Trophoblast cell (in vitro differentiated cells and primary cell): Measurements from ENCODE around the gene ERC1.

Experiments
- DNase-seq, 2 donors: peaks; one replicate each; pipeline ENCODE4 v3.0.0-alpha.2; 2016
- H2AFZ ChIP-seq: 2 replicates; pipeline ENCODE4 v1.6.1; 2013; ENCODE audit warnings: low read length, moderate library complexity, mild to moderate bottlenecking; ENCODE audit not compliant: insufficient read depth, poor library complexity
- H2AK5ac ChIP-seq: 2 replicates; pipeline ENCODE4 v1.6.1; 2013; ENCODE audit warnings: mild to moderate bottlenecking, low read length
- H2BK120ac ChIP-seq: 2 replicates; pipeline ENCODE4 v1.6.1; 2013; ENCODE audit warnings: low read length, mild to moderate bottlenecking, moderate library complexity; ENCODE audit not compliant: insufficient read depth, poor library complexity
- H2BK12ac ChIP-seq: 2 replicates; pipeline ENCODE4 v1.6.1; 2013; ENCODE audit warnings: mild to moderate bottlenecking, low read length, moderate library complexity
- H2BK5ac ChIP-seq: 2 replicates; pipeline ENCODE4 v1.6.1; 2013; ENCODE audit warnings: low read length, low read depth, moderate library complexity, mild to moderate bottlenecking; ENCODE audit not compliant: poor library complexity
- H3K14ac ChIP-seq: 2 replicates; pipeline ENCODE4 v1.6.1; 2013; ENCODE audit warnings: mild to moderate bottlenecking, low read length
- H3K18ac ChIP-seq: 2 replicates; pipeline ENCODE4 v1.6.1; 2013; ENCODE audit warnings: mild to moderate bottlenecking, low read length
- H3K23ac ChIP-seq: 2 replicates; pipeline ENCODE4 v1.6.1; 2013; ENCODE audit warnings: low read length
- H3K27ac ChIP-seq: 2 replicates; pipeline ENCODE4 v1.5.1; 2013; ENCODE audit warnings: low read depth, mild to moderate bottlenecking, inconsistent platforms, low read length, moderate library complexity
- H3K27me3 ChIP-seq: 2 replicates; pipeline ENCODE4 v1.6.1; 2013; ENCODE audit warnings: inconsistent platforms, mild to moderate bottlenecking, low read length, moderate library complexity; ENCODE audit not compliant: insufficient read depth
- H3K36me3 ChIP-seq, 2 experiments: 1 replicate in 1 of 2; 2 replicates in 1 of 2; pipeline ENCODE4 v1.6.1; 2013; ENCODE audit warnings: low read length in 2 of 2, mild to moderate bottlenecking in 2 of 2, moderate library complexity in 1 of 2; ENCODE audit not compliant: insufficient read depth in 2 of 2, control insufficient read depth in 1 of 2
- H3K4ac ChIP-seq: 2 replicates; pipeline ENCODE4 v1.6.1; 2013; ENCODE audit warnings: low read depth, mild to moderate bottlenecking, low read length, moderate library complexity
- H3K4me1 ChIP-seq, 2 experiments: 1 replicate in 1 of 2; 2 replicates in 1 of 2; pipeline ENCODE4 v1.6.1; 2013; ENCODE audit warnings: low read length in 2 of 2, mild to moderate bottlenecking in 2 of 2, moderate library complexity in 1 of 2; ENCODE audit not compliant: insufficient read depth in 2 of 2, control insufficient read depth in 1 of 2
- H3K4me2 ChIP-seq: 2 replicates; pipeline ENCODE4 v1.6.1; 2013; ENCODE audit warnings: inconsistent platforms, mild to moderate bottlenecking, low read length, moderate library complexity
- H3K4me3 ChIP-seq: 2 replicates; pipeline ENCODE4 v1.5.1; 2013; ENCODE audit warnings: mild to moderate bottlenecking, low read depth, low read length, inconsistent platforms
- H3K79me1 ChIP-seq: one replicate; pipeline ENCODE4 v1.6.1; 2013; ENCODE audit warnings: low read length
- H3K79me2 ChIP-seq: 2 replicates; pipeline ENCODE4 v1.6.1; 2013; ENCODE audit warnings: low read length, mild to moderate bottlenecking; ENCODE audit not compliant: control insufficient read depth, insufficient read depth, poor library complexity
- H3K9ac ChIP-seq: 2 replicates; pipeline ENCODE4 v1.6.1; 2013; ENCODE audit warnings: mild to moderate bottlenecking, low read length
- H3K9me3 ChIP-seq: 2 replicates; pipeline ENCODE4 v1.6.1; 2013; ENCODE audit warnings: low read depth, mild to moderate bottlenecking, control low read depth, inconsistent platforms, low read length; ENCODE audit not compliant: insufficient read depth
- H4K12ac ChIP-seq: 2 replicates; pipeline ENCODE4 v1.6.1; 2013; ENCODE audit warnings: low read depth, mild to moderate bottlenecking, low read length, moderate library complexity
- H4K8ac ChIP-seq: 2 replicates; pipeline ENCODE4 v1.6.1; 2013; ENCODE audit warnings: low read depth, mild to moderate bottlenecking, low read length, moderate library complexity
- H4K91ac ChIP-seq: one replicate; pipeline ENCODE4 v1.6.1; 2013; ENCODE audit warnings: low read depth, mild to moderate bottlenecking, low read length, moderate library complexity
- WGBS: extraction: QIAGEN DNeasy Blood & Tissue Kit; methylation state at CpG from one replicate; pipeline ENCODE4 v1.1.7; 2013; ENCODE audit warnings: missing lambda C conversion rate; ENCODE audit not compliant: insufficient read length, insufficient coverage; ENCODE audit errors: extremely low coverage; 5-methylcytosine and 5-hydroxymethylcytosine counted together

Gene ERC1

GRCh38 chr12:1436015-1436414, 445.0 kb downstream of the ERC1 start:
- no peak overlapping the region for H3K4me2 ChIP-seq
- H2BK5ac ChIP-seq: no peak overlapping the region
- H3K79me1 ChIP-seq: no peaks in the 10 kb centered on the region
- H3K9me3 ChIP-seq: peaks cover 1% of the 10 kb centered on the region
- no peak overlapping the region for H2AK5ac ChIP-seq
- no peak for DNase-seq
- H3K23ac ChIP-seq: no peak overlapping the region
- H2BK120ac ChIP-seq: no peak overlapping the region
- H3K4me3 ChIP-seq: no peak overlapping the region
- no peak overlapping the region for H3K14ac ChIP-seq
- no peak overlapping the region for H3K27ac ChIP-seq
- no peaks in the 10 kb centered on the region for H3K4me1 ChIP-seq
- H3K27me3 ChIP-seq: no peaks in the 10 kb centered on the region
- H3K4ac ChIP-seq: no peak overlapping the region
- H3K9ac ChIP-seq: no peak overlapping the region
- no CpG with 5 or more reads among the region's 6 CpGs for WGBS
- no peaks in the 10 kb centered on the region for H3K36me3 ChIP-seq
- H4K91ac ChIP-seq: no peak overlapping the region
- no peak overlapping the region for H3K18ac ChIP-seq
- H2AFZ ChIP-seq: no peak overlapping the region
- no peak overlapping the region for H2BK12ac ChIP-seq
- no peaks in the 10 kb centered on the region for H3K79me2 ChIP-seq
- no peak overlapping the region for H4K12ac ChIP-seq
- H4K8ac ChIP-seq: no peak overlapping the region

GRCh38 chr12:1436981-1437380, 446.0 kb downstream of the ERC1 start:
- no peak overlapping the region for H3K4ac ChIP-seq
- H2AK5ac ChIP-seq: no peak overlapping the region
- H3K4me1 ChIP-seq: no peaks in the 10 kb centered on the region
- H3K79me2 ChIP-seq: no peaks in the 10 kb centered on the region
- no peak overlapping the region for H3K18ac ChIP-seq
- H4K8ac ChIP-seq: no peak overlapping the region
- no peak overlapping the region for H3K27ac ChIP-seq
- H3K4me2 ChIP-seq: no peak overlapping the region
- H3K79me1 ChIP-seq: no peaks in the 10 kb centered on the region
- H2AFZ ChIP-seq: no peak overlapping the region
- H3K9me3 ChIP-seq: peaks cover 1% of the 10 kb centered on the region
- H2BK120ac ChIP-seq: no peak overlapping the region
- no peak overlapping the region for H4K91ac ChIP-seq
- no peak overlapping the region for H3K9ac ChIP-seq
- H3K36me3 ChIP-seq: no peaks in the 10 kb centered on the region
- no peak overlapping the region for H3K4me3 ChIP-seq
- no peak overlapping the region for H2BK5ac ChIP-seq
- no peak overlapping the region for H4K12ac ChIP-seq
- H3K23ac ChIP-seq: no peak overlapping the region
- H3K14ac ChIP-seq: no peak overlapping the region
- H3K27me3 ChIP-seq: no peaks in the 10 kb centered on the region
- DNase-seq: no peak
- no CpG with 5 or more reads among the region's 3 CpGs for WGBS
- no peak overlapping the region for H2BK12ac ChIP-seq

- no peaks in the 10 kb centered on the region for H3K9me3 ChIP-seq
- H4K91ac ChIP-seq: no peak overlapping the region
- no peak overlapping the region for H2AFZ ChIP-seq
- H3K4me1 ChIP-seq: peaks cover 3 to 4% of the 10 kb centered on the region in 2 experiments
- no peak overlapping the region for H4K8ac ChIP-seq
- no peak overlapping the region for H3K14ac ChIP-seq
- WGBS: no CpG with 5 or more reads among the region's 1 CpG
- H3K79me2 ChIP-seq: no peaks in the 10 kb centered on the region
- no peak overlapping the region for H3K4me2 ChIP-seq
- H3K4me3 ChIP-seq: no peak overlapping the region
- no peak overlapping the region for H3K4ac ChIP-seq
- H2BK5ac ChIP-seq: no peak overlapping the region
- H3K9ac ChIP-seq: no peak overlapping the region
- no peak overlapping the region for H2BK120ac ChIP-seq
- H3K23ac ChIP-seq: no peak overlapping the region
- no peaks in the 10 kb centered on the region for H3K36me3 ChIP-seq
- H2AK5ac ChIP-seq: no peak overlapping the region
- H3K18ac ChIP-seq: no peak overlapping the region
- H3K27ac ChIP-seq: no peak overlapping the region
- no peaks in the 10 kb centered on the region for H3K79me1 ChIP-seq
- no peaks in the 10 kb centered on the region for H3K27me3 ChIP-seq
- H4K12ac ChIP-seq: no peak overlapping the region
- H2BK12ac ChIP-seq: no peak overlapping the region
- DNase-seq: no peak
Observed at GRCh38 chr12:1439201-1439600, 448.2 kb downstream of the ERC1 start.

GRCh38 chr12:1439687-1440086, 448.7 kb downstream of the ERC1 start:
- H3K36me3 ChIP-seq: peaks cover 0 to 2% of the 10 kb centered on the region in 2 experiments

More at GRCh38 chr12:1439687-1440086, 448.7 kb downstream of the ERC1 start:
- WGBS: no CpG with 5 or more reads among the region's 3 CpGs
- Histone ChIP-seq H4K12ac (no peak overlapping the region), H3K4ac (no peak overlapping the region), H3K27ac (no peak overlapping the region), H3K79me1 (no peaks in the 10 kb centered on the region), H2BK120ac (no peak overlapping the region), H3K14ac (no peak overlapping the region), H3K27me3 (no peaks in the 10 kb centered on the region), H3K18ac (no peak overlapping the region), H3K4me2 (no peak overlapping the region), H2BK12ac (no peak overlapping the region), H4K8ac (no peak overlapping the region), H2AK5ac (no peak overlapping the region), H3K9me3 (no peaks in the 10 kb centered on the region), H2BK5ac (no peak overlapping the region), H3K4me1 (peaks cover 6 to 7% of the 10 kb centered on the region in 2 experiments), H3K4me3 (no peak overlapping the region), H3K9ac (no peak overlapping the region), H3K23ac (no peak overlapping the region), H3K79me2 (no peaks in the 10 kb centered on the region), H4K91ac (no peak overlapping the region), H2AFZ (no peak overlapping the region)
- no peak for DNase-seq
